GM18868 (cell line): ENCODE results near the gene SRI.

Source experiments
- ATAC-seq: cut with Tn5 transposase; IDR thresholded peaks from one replicate; pipeline ENCODE4 v1.9.1; 2021; ENCODE audit warnings: mild to moderate bottlenecking, moderate library complexity; ENCODE audit not compliant: unreplicated experiment

SRI gene

DNA sequence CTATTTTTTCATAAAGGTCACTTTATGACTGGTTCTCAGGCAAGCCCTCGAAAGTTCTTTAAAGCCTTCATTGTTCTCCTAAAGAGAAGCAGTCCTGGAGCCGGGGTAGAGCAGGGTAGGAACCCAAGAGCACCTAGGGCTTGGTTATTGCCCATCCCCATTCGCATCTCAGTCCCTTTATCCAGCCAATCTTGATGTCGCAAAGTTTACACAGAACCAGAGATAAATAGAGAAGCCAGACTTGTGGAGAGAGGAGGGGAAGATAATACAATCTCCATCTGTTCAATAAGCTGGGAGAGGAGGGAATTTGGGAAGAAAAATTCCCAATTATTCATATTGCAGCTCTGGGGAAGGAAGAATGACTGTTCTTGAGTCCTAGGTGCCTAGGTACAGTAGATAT, 6.4 kb upstream of the SRI start:
- no peak for ATAC-seq

DNA sequence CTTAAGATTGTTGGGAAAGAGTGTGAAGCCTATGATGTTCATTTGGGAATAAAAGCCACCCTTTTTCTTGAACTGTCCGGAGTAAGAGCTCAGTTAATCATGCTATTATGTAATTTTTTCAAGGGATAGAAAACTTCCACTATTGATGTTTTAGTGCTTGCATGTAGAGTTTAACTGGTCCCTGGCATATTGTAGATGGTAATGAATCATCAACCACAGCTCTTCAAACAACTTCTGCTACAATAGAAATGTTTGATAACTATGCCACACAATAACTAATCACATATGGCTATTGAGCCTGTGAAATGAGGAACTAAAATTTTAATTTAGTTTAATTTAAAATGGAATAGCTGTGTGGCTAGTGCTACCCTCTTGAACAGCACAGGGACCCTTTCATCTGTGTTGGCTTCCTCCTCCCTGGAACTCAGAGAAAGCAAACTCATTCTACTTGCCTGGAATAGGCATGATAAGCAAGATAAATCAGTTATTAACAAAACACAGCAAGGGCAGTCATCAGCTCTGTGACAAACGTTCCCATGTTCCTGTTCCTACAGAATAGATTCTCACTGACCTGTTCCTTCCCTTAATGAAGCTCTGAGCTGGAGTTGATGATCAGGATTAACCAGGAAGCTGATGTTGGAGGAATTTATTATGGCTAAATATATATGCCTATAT, 4.9 kb upstream of the SRI start:
- ATAC-seq, result no peak

DNA sequence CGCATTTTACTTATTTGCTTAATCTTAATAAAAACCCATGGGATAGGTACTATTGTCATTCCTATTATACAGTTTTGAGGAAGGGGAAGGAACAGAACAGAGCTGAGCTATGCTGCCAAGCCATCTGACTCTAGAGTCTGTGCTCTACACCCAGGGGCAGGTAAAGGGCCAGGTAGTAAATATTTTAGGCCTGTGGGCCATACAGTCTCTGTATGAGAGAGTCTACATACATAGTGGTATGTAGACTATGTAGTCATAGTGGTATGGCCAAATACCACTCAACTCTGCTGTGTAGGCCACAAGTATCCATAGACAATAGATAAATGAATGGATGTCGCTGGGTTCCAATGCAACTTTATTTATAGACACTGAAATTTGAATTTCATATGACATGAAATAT, 3.4 kb upstream of the SRI start:
- ATAC-seq, result no peak

DNA sequence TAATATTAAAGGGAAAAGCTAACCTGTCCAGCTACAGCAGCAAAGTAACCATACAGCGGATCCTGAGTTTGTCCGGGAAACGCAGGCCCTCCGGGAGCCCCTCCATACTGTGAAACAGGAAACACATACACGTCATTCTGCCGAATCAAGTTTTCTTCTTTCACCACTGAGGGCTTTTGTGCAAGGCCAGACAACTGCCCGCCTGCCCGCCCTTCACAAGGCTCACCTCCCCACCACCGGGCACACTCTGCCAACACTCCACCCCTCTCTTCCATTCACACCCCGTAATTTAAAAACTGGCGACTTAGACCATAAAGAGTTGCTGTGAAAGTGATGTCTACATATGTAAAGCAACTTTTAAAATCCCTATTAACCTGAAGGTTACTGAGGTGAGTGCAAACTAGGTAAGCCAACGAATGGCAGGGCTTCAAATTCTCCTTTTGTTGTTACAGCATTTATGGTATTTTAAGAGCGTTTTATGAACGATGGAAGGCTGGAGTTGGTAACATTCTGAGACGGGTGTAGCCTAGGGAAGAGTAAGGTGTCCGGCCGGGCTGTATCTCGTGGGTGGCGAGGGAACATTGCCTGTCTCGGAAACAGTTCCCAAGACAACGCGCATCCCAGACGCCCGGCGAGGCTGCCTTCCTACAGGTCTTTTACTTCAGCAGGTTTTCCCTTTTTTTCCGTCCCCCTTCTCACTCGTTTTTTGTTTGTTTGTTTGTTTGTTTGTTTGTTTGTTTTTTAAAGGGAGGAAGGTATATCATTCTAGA, 817 bp downstream of the SRI start:
- ATAC-seq, result peak; percentile 27

DNA sequence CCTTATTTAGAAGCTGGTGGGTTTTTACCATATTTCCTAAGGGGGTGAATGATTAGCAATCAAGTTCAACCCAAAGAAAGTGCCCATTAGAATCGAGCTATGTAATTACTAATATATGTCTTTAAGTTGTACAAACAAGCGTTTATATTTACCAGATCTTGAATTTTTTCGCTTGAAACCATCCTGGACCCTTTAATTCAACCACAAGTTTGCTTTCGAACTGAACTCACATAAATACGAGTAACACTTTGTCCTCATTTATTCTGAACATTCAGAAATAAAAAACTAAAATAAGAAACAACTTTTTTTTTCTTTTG, 1.5 kb downstream of the SRI start:
- ATAC-seq, result no peak

DNA sequence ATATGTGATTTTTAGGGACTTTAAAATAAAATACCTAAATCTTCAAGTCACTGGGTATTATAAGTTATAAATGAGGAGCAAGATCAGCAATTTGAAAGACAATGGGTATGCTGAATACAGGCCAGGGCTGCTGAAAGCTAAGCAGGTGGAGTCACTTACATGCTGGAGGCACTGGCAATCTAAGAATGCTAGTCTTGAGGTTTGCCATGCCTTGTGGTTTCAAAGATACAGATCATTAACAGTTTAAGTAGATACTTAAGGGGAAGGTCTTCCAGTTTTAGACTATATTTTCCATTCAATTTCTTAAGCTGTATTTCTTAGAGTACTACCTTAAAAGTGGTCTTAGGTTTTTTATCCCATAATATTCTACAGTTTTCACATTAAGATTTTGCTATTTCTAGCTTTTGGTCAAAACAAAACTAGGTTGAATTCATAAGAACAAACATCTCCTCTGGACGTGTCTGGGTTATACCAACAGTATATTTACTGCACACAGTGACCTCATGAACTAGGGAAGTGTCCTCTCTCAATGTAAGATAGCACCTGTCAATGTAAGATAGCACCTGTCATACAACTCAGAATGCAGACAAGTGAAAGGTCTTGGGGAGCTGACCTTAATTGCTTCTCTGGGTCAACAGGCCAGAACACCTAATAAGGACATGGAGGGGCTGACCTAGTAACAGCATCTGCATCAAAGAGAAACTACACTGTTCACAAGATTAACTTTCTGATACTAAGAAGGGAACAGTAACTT, 2.0 kb downstream of the SRI start:
- ATAC-seq, result peak; percentile 64

DNA sequence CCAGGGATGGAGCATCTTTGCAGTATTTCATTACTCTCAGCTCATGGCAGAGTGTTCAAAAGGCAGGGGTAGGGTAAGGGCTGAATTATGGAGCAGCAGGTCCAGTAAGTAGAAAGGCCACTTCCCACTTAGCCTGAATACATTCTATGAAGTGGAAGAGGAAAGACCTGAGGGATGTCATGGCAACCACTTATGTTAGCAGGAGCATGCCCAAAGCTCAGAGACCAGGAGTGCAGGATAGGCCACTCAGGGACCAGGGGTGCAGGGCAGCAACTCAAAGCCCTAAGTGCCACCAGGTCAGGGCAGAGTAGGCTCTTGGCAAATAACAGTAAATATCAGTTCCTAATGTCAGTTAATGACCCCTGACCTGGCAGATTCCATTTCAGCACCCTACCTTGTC, 3.6 kb downstream of the SRI start:
- ATAC-seq, result no peak

DNA sequence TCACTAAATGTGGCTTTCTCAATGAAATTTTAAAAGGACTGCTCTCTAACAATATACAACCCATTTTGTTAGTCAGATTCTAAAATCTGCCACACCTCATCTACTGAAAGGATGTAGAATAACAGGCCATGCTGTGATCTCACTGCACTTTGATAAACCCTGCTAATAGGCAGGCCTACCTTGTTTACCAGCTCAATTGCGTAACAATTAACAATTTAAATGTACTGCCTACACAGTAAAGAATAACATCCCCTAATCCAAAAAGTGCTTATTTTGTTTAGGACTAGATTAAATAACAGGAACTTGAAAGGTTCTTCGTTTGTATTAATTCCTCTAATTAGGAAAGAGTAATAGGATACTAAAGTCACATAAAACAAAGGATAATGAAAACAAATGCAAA, 4.5 kb downstream of the SRI start:
- no peak for ATAC-seq

DNA sequence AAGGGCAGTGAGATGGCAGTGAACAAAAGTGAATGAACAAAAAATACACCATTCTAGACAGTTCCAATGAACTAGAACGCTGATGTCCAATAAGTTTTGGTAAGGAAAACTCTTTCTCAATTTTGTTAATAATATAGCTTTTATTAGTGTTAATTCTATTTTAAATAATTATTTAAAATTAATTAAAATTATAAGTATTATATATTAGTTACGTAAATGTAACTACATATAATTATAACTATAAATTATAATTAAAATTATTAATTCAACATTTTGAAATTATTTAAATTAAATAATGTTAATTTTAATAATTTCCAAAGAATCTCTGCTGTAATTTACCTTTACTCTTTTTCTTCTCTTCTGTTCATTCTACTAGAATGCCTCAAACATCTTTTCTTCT, 5.4 kb downstream of the SRI start:
- no peak for ATAC-seq

DNA sequence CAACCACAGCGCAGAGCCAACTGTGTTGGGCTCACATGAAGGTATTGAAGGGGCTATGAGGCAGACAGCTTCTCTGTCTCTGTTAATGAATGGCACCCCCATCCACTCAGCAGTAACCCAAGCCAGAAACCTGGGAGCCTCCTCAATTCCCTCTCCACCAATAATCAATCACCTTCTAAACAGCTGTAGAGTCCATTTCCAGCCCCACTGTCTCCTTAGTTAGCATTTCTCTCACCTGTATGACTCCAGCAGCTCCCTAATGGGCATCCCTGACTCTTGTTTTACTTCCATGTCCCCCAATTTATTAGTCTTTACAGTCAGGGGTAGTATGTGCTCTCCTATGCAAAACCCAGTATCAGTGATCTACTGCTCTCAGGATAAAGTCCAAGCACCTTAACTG, 6.9 kb downstream of the SRI start:
- ATAC-seq, result no peak

DNA sequence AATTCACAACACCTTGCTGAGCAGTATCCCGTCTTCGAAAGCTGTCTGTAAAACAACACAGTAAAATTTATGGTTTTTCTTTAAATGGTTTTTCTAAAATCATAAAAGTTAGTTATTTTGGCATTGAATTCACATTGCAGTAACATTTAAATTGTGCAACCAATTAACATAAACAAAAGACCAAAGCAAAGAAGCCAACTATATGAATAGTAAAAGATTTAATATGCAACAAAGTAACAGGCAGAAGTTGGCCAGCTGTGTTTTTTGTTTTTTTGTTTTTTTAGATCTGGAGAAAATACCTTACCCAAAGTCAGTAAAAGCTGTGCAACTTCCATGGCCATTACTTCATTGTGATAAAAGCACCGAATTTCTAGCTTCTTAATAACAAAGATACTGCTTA, 11.3 kb downstream of the SRI start:
- no peak for ATAC-seq

DNA sequence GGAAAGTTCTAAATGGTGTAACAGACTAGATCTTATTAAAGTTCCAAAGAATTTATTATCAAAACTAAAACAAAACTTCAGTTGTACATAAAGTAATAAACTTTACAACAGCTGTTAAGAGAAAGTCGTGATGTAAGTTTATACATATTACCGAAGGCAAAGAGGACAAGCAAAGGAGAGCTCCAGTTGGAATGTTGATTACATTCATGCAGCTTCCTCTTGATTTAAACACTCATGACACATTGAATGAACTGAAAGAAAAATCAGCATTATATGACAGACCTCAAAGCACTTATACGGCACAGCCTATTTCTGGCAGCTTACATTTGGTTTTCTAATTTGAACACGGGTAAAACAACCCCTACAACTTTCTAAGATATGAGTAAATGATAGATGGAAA, 13.6 kb downstream of the SRI start:
- no peak for ATAC-seq

DNA sequence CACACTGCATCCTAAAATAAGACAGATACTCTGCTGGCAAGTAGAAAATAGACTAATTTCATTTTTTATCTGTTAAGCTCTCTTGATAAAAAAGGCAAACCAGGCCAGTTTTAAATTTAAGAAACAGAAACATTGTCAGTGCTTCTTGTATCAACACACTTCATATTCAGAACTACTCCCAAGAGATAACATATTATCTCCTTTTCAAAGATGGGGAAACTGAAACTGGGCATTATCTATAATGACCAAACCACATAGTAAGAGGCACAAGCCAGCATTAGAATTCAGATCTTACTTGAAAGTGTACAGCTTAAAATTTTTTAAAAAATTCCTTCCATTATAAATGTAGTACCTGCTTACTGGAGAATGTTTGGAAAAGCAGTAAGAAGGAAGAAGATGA, 14.7 kb downstream of the SRI start:
- ATAC-seq, result no peak

DNA sequence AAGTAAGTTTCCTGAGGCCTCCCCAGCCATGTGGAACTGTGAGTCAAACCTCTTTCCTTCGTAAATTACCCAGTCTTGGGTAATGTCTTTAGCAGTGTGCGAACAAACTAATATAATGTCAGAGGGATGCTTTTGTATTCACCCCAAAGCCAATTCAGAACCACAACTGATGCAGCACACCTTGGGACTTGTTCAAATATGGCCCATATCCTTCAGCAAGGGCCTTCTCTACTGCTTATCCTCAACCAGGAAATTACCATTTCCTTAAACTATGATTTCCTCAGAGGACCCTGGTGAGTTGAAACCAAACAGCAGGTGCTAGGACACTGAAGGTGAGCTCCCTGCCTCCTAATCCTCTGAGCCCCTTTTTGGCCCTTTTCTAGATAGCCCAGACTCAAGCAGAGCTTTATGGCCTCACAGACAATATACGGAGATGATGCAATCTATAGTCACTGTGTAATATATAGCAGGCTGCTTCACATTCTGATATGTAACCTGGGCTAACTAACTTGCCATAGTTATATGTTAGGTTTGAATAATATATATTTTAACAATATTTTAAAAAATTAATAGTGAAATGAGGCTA, 15.2 kb downstream of the SRI start:
- no peak for ATAC-seq

DNA sequence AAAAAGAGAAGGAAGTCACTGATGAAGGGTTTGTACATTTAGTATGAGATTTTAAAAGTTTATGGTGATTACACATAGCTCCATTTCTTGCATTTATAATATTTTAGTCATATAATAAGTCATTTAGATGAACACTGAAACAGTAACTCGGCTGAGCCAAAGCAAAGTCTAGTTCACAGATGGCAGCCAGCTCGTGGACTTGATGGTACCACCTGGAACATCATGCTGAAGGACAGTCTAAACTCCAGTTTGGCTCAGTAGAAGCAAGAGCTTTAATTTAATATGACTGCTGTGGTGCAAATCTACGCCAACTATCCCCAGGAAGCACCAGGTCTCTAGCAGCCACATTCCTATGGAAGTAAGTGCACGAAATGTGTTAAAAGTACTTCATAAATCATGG, 16.4 kb downstream of the SRI start:
- ATAC-seq, result no peak

DNA sequence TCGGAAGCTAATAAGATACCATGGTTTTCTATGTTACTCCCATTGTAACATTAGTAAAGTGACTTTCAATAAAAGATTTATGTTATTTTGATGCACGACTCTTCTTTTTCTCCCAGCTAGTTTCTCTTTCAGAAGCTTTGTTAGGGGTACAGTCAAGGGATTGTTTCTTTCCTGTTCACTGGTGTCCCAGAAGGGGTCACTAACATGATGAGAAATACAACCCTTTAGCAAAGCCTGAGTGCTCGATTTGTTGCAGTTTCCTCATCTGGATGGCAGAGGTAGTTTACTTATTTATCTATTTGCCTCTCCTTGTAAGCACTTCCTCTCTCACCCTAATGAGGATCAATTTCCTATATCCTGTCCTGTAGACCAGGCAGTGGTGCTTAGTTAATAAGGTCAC, 17.0 kb downstream of the SRI start:
- no peak for ATAC-seq

DNA sequence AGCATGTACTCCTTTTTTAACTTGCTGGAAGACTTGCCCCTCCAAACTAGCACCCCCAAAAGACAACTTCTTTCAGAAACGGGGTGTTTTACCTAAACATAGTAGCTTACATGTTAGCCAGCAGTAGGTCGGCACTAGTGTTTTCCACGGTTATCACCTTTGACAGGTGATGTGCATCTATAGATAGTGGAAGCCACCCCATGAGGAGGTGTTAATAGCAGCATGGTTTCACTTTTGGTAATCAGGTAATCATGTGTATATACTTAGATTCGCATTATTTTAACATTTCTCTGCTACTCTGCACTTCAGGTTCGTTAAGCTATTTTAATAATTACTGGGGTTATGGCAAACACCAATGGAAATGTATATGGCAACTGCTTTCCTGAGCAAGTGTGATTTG, 17.6 kb downstream of the SRI start:
- peak; percentile 61 for ATAC-seq

DNA sequence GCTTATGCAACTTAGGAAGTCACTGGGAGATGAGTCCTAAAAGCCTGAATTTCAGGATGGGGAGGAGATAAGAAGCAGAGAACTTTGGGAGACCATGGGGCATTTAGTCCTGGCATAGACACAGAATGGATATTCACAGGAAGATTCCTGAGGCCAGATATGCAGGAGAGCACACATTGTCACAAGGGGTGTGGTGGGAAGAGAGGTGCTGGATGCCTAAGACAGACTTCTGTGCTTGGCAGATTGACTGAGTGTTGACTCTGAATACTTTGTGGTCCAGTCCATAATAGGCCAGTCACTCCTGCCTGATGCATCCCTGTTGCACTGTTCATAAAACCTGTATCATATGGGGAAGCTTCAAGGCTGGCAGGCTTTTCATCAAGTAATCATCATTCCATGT, 18.5 kb downstream of the SRI start:
- no peak for ATAC-seq

DNA sequence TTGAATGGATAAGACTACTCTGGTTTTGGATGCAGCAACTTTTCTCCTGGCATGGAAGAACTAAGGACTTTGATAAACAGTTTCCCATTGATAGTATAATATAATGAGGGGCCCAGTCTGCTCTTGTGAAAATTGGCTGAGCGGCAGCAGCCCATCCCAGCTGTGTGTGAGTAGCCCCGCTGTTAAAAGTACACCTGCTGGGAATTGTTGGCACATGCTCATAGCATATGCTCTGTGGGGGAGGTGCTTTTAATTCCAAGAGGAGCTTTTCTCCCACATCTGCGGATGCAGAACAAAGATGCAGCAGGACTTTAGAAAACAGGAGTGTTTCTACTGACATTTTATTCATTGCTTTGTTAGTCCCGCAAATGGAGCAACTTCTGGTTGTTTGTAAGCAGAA, 19.0 kb downstream of the SRI start:
- ATAC-seq, result no peak

DNA sequence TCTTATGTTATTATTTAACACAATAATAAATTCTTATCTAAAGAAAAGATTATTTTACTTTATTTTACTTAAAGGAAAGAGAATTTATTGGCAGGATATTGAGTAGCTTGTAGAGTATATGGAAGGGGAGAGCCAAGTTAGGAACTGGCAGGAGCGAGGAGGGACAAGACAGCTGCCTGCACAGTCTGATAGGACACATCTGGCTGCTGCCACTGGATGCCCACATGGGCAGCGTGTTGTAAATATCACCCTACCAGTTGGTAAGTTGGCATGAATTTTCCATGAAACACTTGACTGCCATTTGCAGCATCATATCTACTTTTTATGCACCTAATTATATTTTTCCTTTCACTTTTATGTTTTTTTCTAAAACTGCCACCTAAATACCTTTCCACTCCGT, 19.6 kb downstream of the SRI start:
- ATAC-seq, result no peak

DNA sequence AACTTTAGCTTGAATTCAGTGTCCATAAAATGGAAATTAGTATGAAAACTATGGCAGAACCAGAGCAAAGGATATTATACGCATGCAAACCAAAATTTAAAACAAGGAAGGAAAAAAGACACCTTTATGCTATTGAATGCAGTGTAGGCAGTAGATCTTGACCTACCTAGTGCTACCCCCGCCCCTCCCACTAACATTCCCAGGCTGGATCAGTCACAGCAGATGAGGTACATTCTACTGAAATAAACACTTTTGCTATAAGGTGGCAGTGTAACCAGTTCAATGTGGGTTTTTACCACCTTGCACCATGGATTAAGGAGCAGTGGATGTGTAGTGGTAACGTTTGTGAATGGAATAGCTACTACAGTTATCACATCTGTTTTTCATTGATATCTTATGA, 27.9 kb downstream of the SRI start:
- ATAC-seq, result no peak

DNA sequence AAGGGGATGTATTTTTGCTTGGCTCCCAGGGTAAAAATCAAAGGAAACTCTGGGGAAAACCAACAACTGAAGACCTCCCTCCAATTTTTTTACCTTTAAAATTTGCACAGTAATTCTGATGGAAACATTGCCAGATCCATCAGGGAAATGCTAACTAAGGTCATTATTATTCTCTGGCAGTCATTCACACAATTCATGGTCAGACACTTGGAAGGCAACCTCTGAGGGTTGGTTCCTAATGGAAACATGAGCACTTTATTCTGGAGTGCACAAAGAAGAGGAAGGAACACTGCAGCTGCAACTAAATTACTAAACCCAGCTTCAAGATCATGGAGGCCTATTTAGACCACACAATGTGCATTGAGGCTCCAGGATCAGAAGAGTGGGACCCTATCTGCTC, 34.2 kb downstream of the SRI start:
- no peak for ATAC-seq
